Right lobe of liver (tissue), 4 donors: Measurements from ENCODE around the gene TYSND1.

Experiments
- CTCF ChIP-seq, 4 donors: fragments of 200-600 bp in 3 of 4; fragments of 450-650 bp in 1 of 4; IDR thresholded peaks; one replicate each; pipeline versions ENCODE4 v1.5.1 to v1.8.0; 2016 to 2022; ENCODE audit warnings: antibody characterized with exemption in 4 of 4, mild to moderate bottlenecking in 2 of 4
- POLR2A ChIP-seq: fragments of 450-650 bp; IDR thresholded peaks from one replicate; pipeline ENCODE4 v1.6.1; 2017; ENCODE audit warnings: antibody characterized with exemption, mild to moderate bottlenecking
- donor health status: DM: no; HTN: no; CAD: no.
- donor health status: DM: no; HTN: no; CAD: no.
- donor health status: DM: no; HTN: yes; CAD: no.

DNA sequence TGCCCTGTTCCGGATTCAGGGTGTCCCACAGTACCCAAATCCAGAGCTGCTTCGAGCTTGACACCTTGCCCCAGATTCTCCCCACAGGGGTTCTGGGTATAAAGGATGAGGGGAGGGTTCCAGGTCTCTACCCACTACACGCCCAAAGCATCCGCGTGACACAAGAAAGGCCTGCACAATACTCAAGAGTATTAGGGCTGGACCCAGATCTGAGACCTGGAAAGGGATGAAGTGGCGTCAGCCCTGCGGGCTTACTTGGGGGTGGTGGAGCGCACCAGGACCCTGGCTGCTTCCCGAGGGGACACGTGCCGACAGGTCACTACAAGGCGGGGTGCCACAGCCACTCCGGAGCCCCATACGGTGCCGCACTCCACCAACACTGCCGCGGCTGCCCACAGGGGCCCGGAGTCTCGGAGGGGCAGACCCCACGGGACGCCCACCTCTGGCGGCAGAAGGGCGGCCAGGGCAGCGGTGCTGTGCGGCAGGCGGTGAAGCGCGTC is 1.3 kb downstream of the TYSND1 start:
- TF ChIP-seq CTCF (IDR thresholded peaks at IDR 0.05), result no peak
- TF ChIP-seq POLR2A, result no peak
